Measurements from ENCODE around the gene STON1. TPM values are rescaled to one million over a fixed set of nuclear protein-coding genes. Genes with fewer than 3 reads are reported as not detected.
A peak's percentile ranks its signal among the peaks of the same experiment; 100 is the strongest.

The STON1 gene
- 100 to 1,000 TPM in 1 of 3 donors, 1 to 10 TPM in 2; 5.5 to 118 (median 6.0) TPM for total RNA-seq
- long read RNA-seq, donor 1, full-length matches to known transcripts = 15 of 42 reads
- long read RNA-seq, donor 1, partial matches to known transcripts = 22 of 42 reads
- long read RNA-seq, donor 1, other reads (novel, unspliced or antisense) = 5 of 42 reads
- long read RNA-seq, donor 2 = 0 reads

- DNase-seq = peak; percentile 17 to 60 (median 53)
- Histone ChIP-seq H3K36me3 (ENCODE audit: low read depth) (no peaks in the 10 kb centered on the region), H3K9me3 (no peaks in the 10 kb centered on the region), H3K4me3 (peak within 1 kb of the TSS; percentile 30), H3K4me1 (ENCODE audit: low read depth) (peaks cover 7% of the 10 kb centered on the region)
- ATAC-seq = peak; percentile 55
- intact Hi-C loops (cut with DNase I, micrococcal nuclease) = no loop called here
- TF ChIP-seq CTCF (IDR thresholded peaks at IDR 0.05) = no peak
Measured at GRCh38 chr2:48530033-48530811, at the start of gene STON1. TSS of gene STON1 (plus strand) at chr2:48530154. CDS start at chr2:48580634, 50,480 bp downstream.

- no peak for ATAC-seq
- DNase-seq = no peak
- peaks cover 5% of the 10 kb centered on the region for H3K4me1 ChIP-seq (ENCODE audit: low read depth)
- TF ChIP-seq CTCF (IDR thresholded peaks at IDR 0.05) = no peak
- intact Hi-C loops (cut with DNase I, micrococcal nuclease) = loop anchor here in 1 of 2 donors (5.0 kb wide), 1 partner anchor 47 kb away; no protein-coding TSS in a partner anchor
- no peaks in the 10 kb centered on the region for H3K9me3 ChIP-seq
- no peak overlapping the region for H3K4me3 ChIP-seq
- no peaks in the 10 kb centered on the region for H3K36me3 ChIP-seq (ENCODE audit: low read depth)
Measured at GRCh38 chr2:48480526-48480925, 49.4 kb upstream of the STON1 start.

- TF ChIP-seq CTCF (IDR thresholded peaks at IDR 0.05) = no peak
- DNase-seq (no peak), ATAC-seq (no peak)
- intact Hi-C loops (cut with DNase I, micrococcal nuclease) = loop anchor here in 1 of 2 donors (5.0 kb wide), 1 partner anchor 45 kb away; no protein-coding TSS in a partner anchor
- H3K9me3 ChIP-seq = no peaks in the 10 kb centered on the region
- no peaks in the 10 kb centered on the region for H3K36me3 ChIP-seq (ENCODE audit: low read depth)
- H3K4me3 ChIP-seq = no peak overlapping the region
- H3K4me1 ChIP-seq (ENCODE audit: low read depth) = peaks cover 5% of the 10 kb centered on the region
Measured at GRCh38 chr2:48482313-48482712, 47.6 kb upstream of the STON1 start.

GRCh38 chr2:48482769-48483168, 47.2 kb upstream of the STON1 start:
- Histone ChIP-seq H3K4me1 (ENCODE audit: low read depth) (peaks cover 5% of the 10 kb centered on the region), H3K9me3 (no peaks in the 10 kb centered on the region), H3K36me3 (ENCODE audit: low read depth) (no peaks in the 10 kb centered on the region), H3K4me3 (no peak overlapping the region)
- intact Hi-C loops (cut with DNase I, micrococcal nuclease) = loop anchor here in 1 of 2 donors (5.0 kb wide), 1 partner anchor 45 kb away; no protein-coding TSS in a partner anchor
- ATAC-seq (no peak), DNase-seq (no peak)
- no peak for TF ChIP-seq CTCF (IDR thresholded peaks at IDR 0.05)

- DNase-seq = no peak
- intact Hi-C loops (cut with DNase I, micrococcal nuclease) = loop anchor here in 1 of 2 donors (5.0 kb wide), 1 partner anchor 44 kb away; no protein-coding TSS in a partner anchor
- TF ChIP-seq CTCF (IDR thresholded peaks at IDR 0.05) = no peak
- no peaks in the 10 kb centered on the region for H3K36me3 ChIP-seq (ENCODE audit: low read depth)
- no peaks in the 10 kb centered on the region for H3K9me3 ChIP-seq
- no peak overlapping the region for H3K4me3 ChIP-seq
- H3K4me1 ChIP-seq (ENCODE audit: low read depth) = peaks cover 5% of the 10 kb centered on the region
- no peak for ATAC-seq
Measured at GRCh38 chr2:48483506-48483905, 46.4 kb upstream of the STON1 start.
